Measurements from ENCODE around the gene CD48.

GRCh38 chr1:160716013-160716412 lies 4.4 kb upstream of the CD48 start:
- TF ChIP-seq, protein P1, sequence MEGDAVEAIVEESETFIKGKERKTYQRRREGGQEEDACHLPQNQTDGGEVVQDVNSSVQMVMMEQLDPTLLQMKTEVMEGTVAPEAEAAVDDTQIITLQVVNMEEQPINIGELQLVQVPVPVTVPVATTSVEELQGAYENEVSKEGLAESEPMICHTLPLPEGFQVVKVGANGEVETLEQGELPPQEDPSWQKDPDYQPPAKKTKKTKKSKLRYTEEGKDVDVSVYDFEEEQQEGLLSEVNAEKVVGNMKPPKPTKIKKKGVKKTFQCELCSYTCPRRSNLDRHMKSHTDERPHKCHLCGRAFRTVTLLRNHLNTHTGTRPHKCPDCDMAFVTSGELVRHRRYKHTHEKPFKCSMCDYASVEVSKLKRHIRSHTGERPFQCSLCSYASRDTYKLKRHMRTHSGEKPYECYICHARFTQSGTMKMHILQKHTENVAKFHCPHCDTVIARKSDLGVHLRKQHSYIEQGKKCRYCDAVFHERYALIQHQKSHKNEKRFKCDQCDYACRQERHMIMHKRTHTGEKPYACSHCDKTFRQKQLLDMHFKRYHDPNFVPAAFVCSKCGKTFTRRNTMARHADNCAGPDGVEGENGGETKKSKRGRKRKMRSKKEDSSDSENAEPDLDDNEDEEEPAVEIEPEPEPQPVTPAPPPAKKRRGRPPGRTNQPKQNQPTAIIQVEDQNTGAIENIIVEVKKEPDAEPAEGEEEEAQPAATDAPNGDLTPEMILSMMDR (IDR thresholded peaks at IDR 0.05; ENCODE audit: low read depth, low read length, poor library complexity, severe bottlenecking) = no peak
- TF ChIP-seq EZH2phosphoT487 (IDR thresholded peaks at IDR 0.05; ENCODE audit: borderline replicate concordance, low read length) = no peak

Measured in DOHH2 (cell line).